ENCODE data around the gene BCAN.

Gene BCAN

GRCh38 chr1:156700736-156701531 lies 59.0 kb downstream of the BCAN start:
- no peak for DNase-seq

GRCh38 chr1:156703336-156703735 lies 61.4 kb downstream of the BCAN start:
- no peak for DNase-seq
- intact Hi-C loops (cut with DNase I) = no loop called here

More at GRCh38 chr1:156700736-156701531, 59.0 kb downstream of the BCAN start:
- intact Hi-C loops (cut with DNase I) = no loop called here

GRCh38 chr1:156703741-156704140 lies 61.8 kb downstream of the BCAN start:
- intact Hi-C loops (cut with DNase I) = no loop called here
- no peak for DNase-seq

DNA sequence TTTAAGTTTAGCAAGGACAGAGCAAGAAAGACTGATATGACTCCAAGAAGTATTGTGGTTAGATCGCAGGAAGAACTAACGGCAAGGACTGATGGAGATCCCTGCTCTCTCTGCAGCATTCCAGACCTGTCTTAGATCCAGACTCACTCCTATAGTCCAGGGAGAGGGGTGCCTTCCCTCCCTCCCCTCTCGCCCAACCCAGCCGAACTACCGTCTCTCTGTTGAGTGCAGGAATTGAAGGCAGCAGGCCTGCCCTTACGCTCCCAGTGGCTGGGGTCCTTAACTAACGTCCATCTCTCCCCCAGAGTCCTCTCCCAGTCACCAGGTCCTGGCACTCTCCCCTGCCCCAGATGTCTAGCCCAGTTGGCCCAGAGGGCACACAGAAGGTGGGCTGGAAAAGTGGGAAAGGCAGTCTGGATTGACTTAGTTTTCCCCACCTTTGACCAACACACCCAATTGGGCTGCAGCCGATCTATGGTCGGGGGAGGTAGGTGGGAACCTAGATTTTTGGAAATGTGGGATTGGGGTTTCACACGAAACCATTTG lies 62.3 kb downstream of the BCAN start:
- intact Hi-C loops (cut with DNase I) = no loop called here
- no peak for DNase-seq

- intact Hi-C loops (cut with DNase I) = no loop called here
- DNase-seq = peak in 33 of 42 donors; percentile 15 to 62 (median 34)
Observed at GRCh38 chr1:156704930-156705320, 63.0 kb downstream of the BCAN start.

DNA sequence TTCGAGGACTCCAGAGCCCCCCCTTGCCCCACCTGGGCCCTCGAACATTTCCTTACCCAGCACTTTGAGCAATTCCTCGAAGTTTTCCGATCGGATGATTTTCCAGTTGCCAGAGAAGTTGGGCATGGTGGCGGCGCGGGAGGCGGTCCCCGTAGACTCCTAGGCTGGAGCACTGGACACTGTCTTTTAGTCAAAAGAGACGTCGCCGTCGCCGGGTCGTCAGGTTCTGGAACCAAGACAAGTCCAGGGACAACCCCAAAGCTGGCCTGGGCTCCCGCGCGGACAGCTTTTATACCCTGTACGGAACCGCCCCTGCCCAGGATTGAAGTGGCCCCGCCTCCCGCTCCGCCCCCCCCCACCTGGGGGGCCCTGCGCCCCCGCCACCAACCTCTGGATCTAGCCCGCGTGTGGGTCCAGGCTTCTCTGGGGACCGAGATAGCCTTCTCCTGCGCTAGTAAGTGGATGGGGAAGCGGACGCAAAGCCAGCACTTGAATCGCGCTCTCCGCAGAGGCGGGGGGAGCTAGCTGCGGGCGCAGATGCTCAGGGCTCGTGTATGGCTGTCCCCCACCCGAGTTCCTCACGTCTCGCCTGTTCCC lies 63.5 kb downstream of the BCAN start, which contains the start of gene CRABP2:
Gene CRABP2, minus strand, starts transcription at position 263 of the 597 bp plus-strand sequence. Its CDS starts 137 bp downstream, at position 126.
- intact Hi-C loops (cut with DNase I) = no loop called here
- peak in 11 of 42 donors; percentile 4 to 47 (median 24) for DNase-seq

- intact Hi-C loops (cut with DNase I) = no loop called here
Observed at GRCh38 chr1:156705918-156706656, 64.2 kb downstream of the BCAN start.

GRCh38 chr1:156706657-156707416 lies 64.9 kb downstream of the BCAN start:
- peak in 38 of 42 donors; percentile 13 to 74 (median 46) for DNase-seq
- intact Hi-C loops (cut with DNase I) = no loop called here

More at GRCh38 chr1:156705918-156706656, 64.2 kb downstream of the BCAN start:
- peak in 41 of 42 donors; percentile 45 to 87 (median 70) for DNase-seq

DNA sequence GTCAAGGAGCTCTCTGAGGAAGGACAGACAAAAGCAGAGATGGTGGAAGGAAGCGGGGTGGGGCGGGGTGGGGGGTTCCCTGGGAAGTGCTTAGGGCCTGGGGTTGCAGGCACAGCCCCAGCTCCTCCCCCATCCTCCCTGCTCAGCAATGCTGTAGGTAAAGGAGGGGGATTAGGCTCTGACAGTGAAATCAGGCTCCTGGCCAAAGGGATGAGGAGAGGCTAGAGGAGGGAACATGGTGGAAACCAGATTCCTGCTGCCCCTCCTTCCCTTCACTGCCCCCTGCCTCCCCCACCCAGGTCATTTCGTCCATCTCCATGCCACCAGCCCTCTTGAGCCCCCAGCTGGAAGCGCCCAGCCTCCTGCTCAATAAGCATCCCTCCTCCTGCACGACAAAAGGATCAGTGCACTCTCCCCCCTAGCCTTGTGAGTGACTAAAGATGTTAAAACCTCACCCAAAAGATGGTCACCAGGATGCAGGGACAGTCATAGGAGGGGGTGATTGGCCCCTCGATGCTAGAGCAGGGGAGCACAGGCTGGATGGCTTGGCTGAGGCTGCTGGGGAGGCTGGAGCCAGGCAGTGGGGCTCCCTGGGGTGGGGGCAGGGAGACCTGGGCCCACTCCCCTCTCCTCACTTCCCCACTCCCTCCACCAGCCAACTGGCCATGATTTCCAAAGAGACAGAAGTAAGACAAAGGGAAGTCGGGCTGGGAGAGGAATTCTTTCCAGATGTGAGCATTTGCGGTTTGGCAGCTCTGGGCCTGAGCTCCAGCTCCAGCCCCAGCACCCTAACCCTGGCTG lies 65.7 kb downstream of the BCAN start:
- DNase-seq = no peak
- intact Hi-C loops (cut with DNase I) = no loop called here

DNA sequence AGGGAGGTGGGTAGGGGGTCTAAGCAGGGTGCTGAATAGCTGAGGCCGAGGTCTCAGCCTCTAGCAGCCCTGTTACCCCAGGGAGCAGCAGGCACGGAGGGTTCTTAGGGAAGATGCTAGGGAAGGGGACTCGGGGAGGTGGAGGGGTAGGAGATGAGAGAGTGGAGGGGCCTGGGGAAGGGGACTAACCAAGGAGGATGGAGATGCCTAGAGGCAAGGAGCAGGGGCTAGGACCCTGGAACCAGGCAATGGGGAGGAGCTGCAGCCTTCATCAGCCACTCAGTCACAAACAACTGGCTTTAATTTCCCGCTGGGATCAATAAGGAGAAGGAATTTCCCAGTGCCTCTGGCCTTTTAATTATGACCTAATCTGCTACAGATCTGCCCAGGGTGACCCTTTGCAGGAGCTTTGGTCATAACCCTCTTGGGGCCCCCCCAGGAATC lies 66.3 kb downstream of the BCAN start:
- no peak for DNase-seq
- intact Hi-C loops (cut with DNase I) = no loop called here

DNA sequence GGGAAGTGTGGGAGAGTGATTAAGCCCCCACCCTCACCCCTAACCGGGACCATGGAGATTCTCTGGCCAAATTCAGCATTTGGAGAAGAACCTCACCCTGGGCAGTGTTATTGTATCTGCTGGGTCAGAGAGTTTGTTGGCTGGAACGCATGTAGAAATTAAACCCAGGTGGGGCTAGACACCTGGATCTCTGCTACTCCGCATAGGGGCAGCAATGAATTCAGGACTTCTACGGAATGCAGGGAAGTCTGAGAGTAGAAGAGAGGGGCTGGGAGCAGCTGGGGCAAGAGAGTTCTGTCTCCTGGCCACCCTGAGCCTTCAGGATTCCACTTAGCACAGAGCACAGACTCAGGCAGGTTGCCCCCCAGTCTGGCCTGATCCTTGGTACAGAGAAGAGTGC lies 67.1 kb downstream of the BCAN start:
- intact Hi-C loops (cut with DNase I) = no loop called here
- DNase-seq = no peak
